ENCODE data around the gene ZSCAN22.

The ZSCAN22 gene

DNA sequence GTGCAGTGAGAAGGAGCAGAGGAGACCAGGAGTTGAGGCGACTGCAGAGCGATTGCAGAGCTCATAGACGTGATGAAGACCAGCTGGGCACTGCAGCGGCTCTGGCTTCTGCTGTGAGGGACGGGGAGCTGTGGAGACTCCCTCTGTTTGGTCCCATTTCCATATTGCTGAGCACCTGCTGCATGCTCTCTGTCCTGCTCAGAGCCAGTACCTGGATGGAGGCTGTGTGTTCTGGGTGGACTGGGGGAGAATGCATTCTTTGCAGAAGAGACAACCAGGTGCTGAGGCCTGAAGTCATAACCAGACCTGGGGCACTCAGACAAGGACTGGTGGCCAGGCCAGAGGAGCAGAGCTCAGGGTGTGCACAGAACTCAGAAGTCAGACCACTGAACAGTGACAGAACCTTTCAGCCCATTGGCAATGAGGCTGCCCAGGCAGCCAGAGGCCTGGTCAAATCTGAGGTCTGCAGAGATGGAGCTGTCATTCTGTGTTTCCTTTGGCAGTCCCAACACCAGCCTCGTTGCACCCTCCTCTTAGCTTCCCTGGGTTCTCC is 27.8 kb downstream of the ZSCAN22 start:
- H3K56ac ChIP-seq (ENCODE audit: low read length): no peak overlapping the region
- DNase-seq: no peak

DNA sequence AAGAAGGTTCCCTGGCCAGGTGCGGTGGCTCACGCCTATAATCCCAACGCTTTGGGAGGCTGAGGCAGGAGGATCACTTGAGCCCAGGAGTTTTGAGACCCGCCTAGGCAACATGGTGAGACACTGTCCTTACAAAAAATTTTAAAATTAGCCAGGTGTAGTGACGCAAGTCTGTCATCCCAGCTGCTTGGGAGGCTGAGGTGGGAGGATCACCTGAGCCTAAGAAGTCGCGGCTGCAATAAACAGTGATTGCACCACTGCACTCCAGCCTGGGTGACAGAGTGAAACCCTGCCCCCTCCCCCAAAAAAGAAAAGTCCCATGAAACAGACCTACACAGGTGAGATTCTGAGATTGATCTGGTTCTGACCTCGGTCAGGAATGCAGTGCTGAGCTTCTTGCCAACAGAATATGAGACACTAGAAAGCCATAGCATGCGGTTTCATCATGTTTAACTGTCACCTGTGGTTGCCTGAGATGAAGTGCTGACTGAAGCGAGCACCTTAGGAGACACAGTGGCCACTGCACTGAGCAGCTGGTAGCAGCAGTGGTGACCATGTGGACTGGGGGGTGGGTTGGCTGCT is 28.5 kb downstream of the ZSCAN22 start:
- H3K79me2 ChIP-seq (ENCODE audit: control insufficient read depth, insufficient read depth, low read length): no peaks in the 10 kb centered on the region
- no peak overlapping the region for H2BK5ac ChIP-seq (ENCODE audit: low read length)
- WGBS (ENCODE audit: extremely low coverage, insufficient coverage, low lambda C conversion rate): no CpG with 5 or more reads among the region's 10 CpGs
- no peak overlapping the region for H3K4me3 ChIP-seq (ENCODE audit: low read length)
- H3K4ac ChIP-seq (ENCODE audit: low read depth, low read length): no peak overlapping the region
- H4K5ac ChIP-seq (ENCODE audit: low read length): no peak overlapping the region
- H4K8ac ChIP-seq (ENCODE audit: low read depth, low read length): no peak overlapping the region
- no peak overlapping the region for H3K23ac ChIP-seq (ENCODE audit: low read length)
- no peaks in the 10 kb centered on the region for H3K27me3 ChIP-seq (ENCODE audit: insufficient read depth, low read length, poor library complexity)
- no peak overlapping the region for H3K18ac ChIP-seq (ENCODE audit: low read length)
- H3K4me2 ChIP-seq (ENCODE audit: low read length): no peak overlapping the region
- H3K56ac ChIP-seq (ENCODE audit: low read length): no peak overlapping the region
- no peak overlapping the region for H2BK120ac ChIP-seq (ENCODE audit: low read depth, low read length)
- DNase-seq: no peak
- H3K4me1 ChIP-seq (ENCODE audit: control insufficient read depth, low read depth, low read length): no peaks in the 10 kb centered on the region
- no peak overlapping the region for H3K27ac ChIP-seq (ENCODE audit: low read depth, low read length)
- no peak overlapping the region for H3K9ac ChIP-seq (ENCODE audit: low read length)
- H2BK15ac ChIP-seq (replicated peaks; ENCODE audit: low read depth): no peak overlapping the region
- H3K79me1 ChIP-seq (ENCODE audit: low read length): no peaks in the 10 kb centered on the region
- no peak overlapping the region for H2AK5ac ChIP-seq (ENCODE audit: low read length)
- H3K36me3 ChIP-seq (ENCODE audit: control insufficient read depth, insufficient read depth, low read length): no peaks in the 10 kb centered on the region

More for the DNA sequence above, 27.8 kb downstream of the ZSCAN22 start:
- no peak overlapping the region for H3K23ac ChIP-seq (ENCODE audit: low read length)
- H3K27ac ChIP-seq (ENCODE audit: low read depth, low read length): no peak overlapping the region
- H3K4me3 ChIP-seq (ENCODE audit: low read length): no peak overlapping the region
- no peak overlapping the region for H3K18ac ChIP-seq (ENCODE audit: low read length)
- no peak overlapping the region for H2AK5ac ChIP-seq (ENCODE audit: low read length)
- H3K9ac ChIP-seq (ENCODE audit: low read length): no peak overlapping the region
- H4K5ac ChIP-seq (ENCODE audit: low read length): no peak overlapping the region
- WGBS (ENCODE audit: extremely low coverage, insufficient coverage, low lambda C conversion rate): no CpG with 5 or more reads among the region's 6 CpGs
- no peaks in the 10 kb centered on the region for H3K79me2 ChIP-seq (ENCODE audit: control insufficient read depth, insufficient read depth, low read length)
- no peak overlapping the region for H3K4me2 ChIP-seq (ENCODE audit: low read length)
- H3K36me3 ChIP-seq (ENCODE audit: control insufficient read depth, insufficient read depth, low read length): no peaks in the 10 kb centered on the region
- no peaks in the 10 kb centered on the region for H3K27me3 ChIP-seq (ENCODE audit: insufficient read depth, low read length, poor library complexity)
- H3K79me1 ChIP-seq (ENCODE audit: low read length): no peaks in the 10 kb centered on the region
- no peak overlapping the region for H4K8ac ChIP-seq (ENCODE audit: low read depth, low read length)
- H3K4me1 ChIP-seq (ENCODE audit: control insufficient read depth, low read depth, low read length): no peaks in the 10 kb centered on the region
- no peak overlapping the region for H2BK15ac ChIP-seq (replicated peaks; ENCODE audit: low read depth)
- no peak overlapping the region for H2BK120ac ChIP-seq (ENCODE audit: low read depth, low read length)
- H2BK5ac ChIP-seq (ENCODE audit: low read length): no peak overlapping the region
- H3K4ac ChIP-seq (ENCODE audit: low read depth, low read length): no peak overlapping the region

DNA sequence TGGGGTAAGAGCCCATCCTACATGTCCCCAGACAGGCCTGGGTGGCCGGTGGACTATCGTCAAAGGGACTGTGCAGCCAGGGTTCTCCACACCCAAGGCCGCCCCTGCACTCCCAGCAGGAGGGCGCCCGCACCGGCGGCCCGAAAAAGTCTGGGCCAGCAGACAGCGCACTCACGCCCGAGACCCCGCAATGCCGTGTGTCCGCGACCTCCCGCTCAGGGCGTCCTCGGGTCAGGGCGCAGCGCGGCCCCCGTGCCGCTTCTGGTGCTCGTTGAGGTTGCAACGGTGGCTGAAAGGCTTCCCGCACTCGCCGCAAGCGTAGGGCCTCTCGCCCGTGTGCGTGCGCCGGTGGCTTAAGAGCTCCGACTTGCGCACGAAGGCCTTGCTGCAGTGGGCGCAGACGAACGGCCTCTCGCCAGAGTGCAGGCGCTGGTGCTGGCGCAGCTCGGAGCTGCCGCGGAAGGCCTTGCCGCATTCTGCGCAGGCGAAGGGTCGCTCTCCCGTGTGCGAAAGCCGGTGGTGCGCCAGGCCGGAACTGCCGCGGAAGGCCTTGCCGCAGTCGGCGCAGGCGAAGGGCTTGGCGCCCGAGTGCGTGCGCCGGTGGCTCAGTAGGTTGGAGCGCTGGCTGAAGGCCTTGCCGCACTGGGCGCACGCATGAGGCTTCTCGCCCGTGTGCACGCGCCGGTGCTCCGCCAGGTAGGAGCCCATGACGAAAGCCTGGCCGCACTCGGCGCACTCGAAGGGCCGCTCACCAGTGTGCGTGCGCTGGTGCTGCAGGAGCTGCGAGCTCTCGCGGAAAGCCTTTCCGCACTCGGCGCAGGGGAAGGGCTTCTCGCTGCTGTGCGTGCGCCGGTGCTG is 29.3 kb downstream of the ZSCAN22 start:
- Histone ChIP-seq H3K56ac (ENCODE audit: low read length) (no peak overlapping the region), H2BK120ac (ENCODE audit: low read depth, low read length) (no peak overlapping the region), H3K23ac (ENCODE audit: low read length) (no peak overlapping the region), H3K18ac (ENCODE audit: low read length) (no peak overlapping the region), H3K79me2 (ENCODE audit: control insufficient read depth, insufficient read depth, low read length) (no peaks in the 10 kb centered on the region), H3K36me3 (ENCODE audit: control insufficient read depth, insufficient read depth, low read length) (no peaks in the 10 kb centered on the region), H4K8ac (ENCODE audit: low read depth, low read length) (no peak overlapping the region), H3K4me3 (ENCODE audit: low read length) (no peak overlapping the region), H2BK15ac (replicated peaks; ENCODE audit: low read depth) (no peak overlapping the region), H3K4ac (ENCODE audit: low read depth, low read length) (no peak overlapping the region), H2BK5ac (ENCODE audit: low read length) (no peak overlapping the region), H3K9ac (ENCODE audit: low read length) (no peak overlapping the region), H3K27me3 (ENCODE audit: insufficient read depth, low read length, poor library complexity) (no peaks in the 10 kb centered on the region), H3K27ac (ENCODE audit: low read depth, low read length) (no peak overlapping the region), H3K4me1 (ENCODE audit: control insufficient read depth, low read depth, low read length) (no peaks in the 10 kb centered on the region), H4K5ac (ENCODE audit: low read length) (no peak overlapping the region), H3K79me1 (ENCODE audit: low read length) (no peaks in the 10 kb centered on the region), H2AK5ac (ENCODE audit: low read length) (no peak overlapping the region), H3K4me2 (ENCODE audit: low read length) (no peak overlapping the region)
- DNase-seq: no peak
- no CpG with 5 or more reads among the region's 94 CpGs for WGBS (ENCODE audit: extremely low coverage, insufficient coverage, low lambda C conversion rate)

DNA sequence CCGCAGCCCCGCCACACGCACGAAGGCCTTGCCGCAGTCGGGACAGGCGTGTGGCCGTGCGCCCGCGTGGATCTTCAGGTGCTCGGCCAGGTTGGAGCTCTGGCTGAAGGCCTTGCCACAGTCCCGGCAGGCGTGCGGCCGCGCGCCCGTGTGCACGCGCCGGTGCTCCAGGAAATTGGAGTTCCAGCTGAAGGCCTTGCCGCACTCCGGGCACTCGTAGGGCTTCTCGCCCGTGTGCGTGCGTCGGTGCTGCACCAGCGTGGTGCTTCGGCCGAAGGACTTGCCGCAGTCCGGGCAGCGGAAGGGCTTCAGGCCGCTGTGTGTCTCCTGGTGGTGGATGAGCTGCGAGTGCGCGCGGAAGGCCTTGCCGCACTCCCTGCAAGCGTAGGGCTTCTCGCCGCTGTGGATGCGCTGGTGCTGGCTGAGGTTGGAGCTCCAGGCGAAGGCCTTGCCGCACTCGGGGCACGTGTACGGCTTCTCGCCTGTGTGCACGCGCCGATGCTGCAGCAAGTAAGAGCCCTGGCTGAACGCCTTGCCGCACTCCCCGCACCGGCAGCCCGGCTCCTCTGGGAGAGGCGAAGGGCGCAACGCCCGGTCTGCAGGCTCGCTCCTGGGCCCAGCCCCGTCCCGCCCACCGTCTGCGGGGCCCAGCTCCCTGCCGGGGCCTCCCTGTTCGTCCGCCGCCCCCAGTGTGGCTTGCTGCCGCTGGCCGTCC is 30.1 kb downstream of the ZSCAN22 start:
- no peak overlapping the region for H3K4me2 ChIP-seq (ENCODE audit: low read length)

DNA sequence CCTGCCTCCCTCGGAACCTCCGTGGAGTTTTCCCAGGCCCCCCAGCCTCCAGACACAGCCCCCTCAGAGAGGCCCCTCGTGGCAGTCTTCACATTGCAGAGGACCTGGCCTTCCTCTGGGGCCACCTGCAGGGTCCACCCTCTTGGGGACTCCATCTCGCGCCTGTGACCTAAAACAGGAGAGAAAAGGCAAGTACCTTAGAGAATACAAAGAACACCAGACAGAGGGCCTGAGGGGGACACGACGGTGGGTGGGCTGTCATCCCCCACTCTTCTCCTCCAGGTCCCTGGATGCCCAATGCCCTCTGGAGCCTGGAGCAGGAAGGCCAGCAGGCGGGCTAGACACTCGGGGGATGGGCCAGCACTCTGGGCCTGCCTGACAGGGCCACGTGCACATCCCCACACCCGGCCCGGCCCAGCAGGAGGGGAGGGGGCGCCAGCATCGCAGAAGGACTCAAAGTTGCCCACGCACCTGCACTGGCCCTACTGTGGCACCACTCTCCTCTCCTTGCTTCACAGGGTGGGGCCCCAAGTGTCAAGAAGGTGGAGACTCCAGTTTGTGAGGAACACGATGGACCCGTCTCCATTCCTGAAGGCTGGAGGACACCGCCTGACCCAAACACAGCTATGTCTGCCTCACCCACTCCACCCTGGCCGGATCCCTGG is 30.8 kb downstream of the ZSCAN22 start:
- no peak overlapping the region for H3K18ac ChIP-seq (ENCODE audit: low read length)
- no peaks in the 10 kb centered on the region for H3K27me3 ChIP-seq (ENCODE audit: insufficient read depth, low read length, poor library complexity)
- no peaks in the 10 kb centered on the region for H3K79me1 ChIP-seq (ENCODE audit: low read length)
- no peaks in the 10 kb centered on the region for H3K79me2 ChIP-seq (ENCODE audit: control insufficient read depth, insufficient read depth, low read length)
- H3K4me3 ChIP-seq (ENCODE audit: low read length): no peak overlapping the region
- H3K4me1 ChIP-seq (ENCODE audit: control insufficient read depth, low read depth, low read length): no peaks in the 10 kb centered on the region
- no peak overlapping the region for H2AK5ac ChIP-seq (ENCODE audit: low read length)
- no peak overlapping the region for H2BK15ac ChIP-seq (replicated peaks; ENCODE audit: low read depth)
- H3K27ac ChIP-seq (ENCODE audit: low read depth, low read length): no peak overlapping the region
- H3K4me2 ChIP-seq (ENCODE audit: low read length): no peak overlapping the region
- no CpG with 5 or more reads among the region's 19 CpGs for WGBS (ENCODE audit: extremely low coverage, insufficient coverage, low lambda C conversion rate)
- H2BK120ac ChIP-seq (ENCODE audit: low read depth, low read length): no peak overlapping the region
- peak overlapping the region; percentile 25 for H3K56ac ChIP-seq (ENCODE audit: low read length)
- no peak for DNase-seq
- H3K9ac ChIP-seq (ENCODE audit: low read length): no peak overlapping the region
- no peak overlapping the region for H4K8ac ChIP-seq (ENCODE audit: low read depth, low read length)
- H3K36me3 ChIP-seq (ENCODE audit: control insufficient read depth, insufficient read depth, low read length): no peaks in the 10 kb centered on the region
- no peak overlapping the region for H4K5ac ChIP-seq (ENCODE audit: low read length)
- H3K4ac ChIP-seq (ENCODE audit: low read depth, low read length): no peak overlapping the region
- H2BK5ac ChIP-seq (ENCODE audit: low read length): no peak overlapping the region
- no peak overlapping the region for H3K23ac ChIP-seq (ENCODE audit: low read length)

More for the DNA sequence above, 30.1 kb downstream of the ZSCAN22 start:
- H3K79me1 ChIP-seq (ENCODE audit: low read length): no peaks in the 10 kb centered on the region
- no peak overlapping the region for H2AK5ac ChIP-seq (ENCODE audit: low read length)
- no peak overlapping the region for H3K56ac ChIP-seq (ENCODE audit: low read length)
- no peak overlapping the region for H2BK15ac ChIP-seq (replicated peaks; ENCODE audit: low read depth)
- no peak overlapping the region for H3K18ac ChIP-seq (ENCODE audit: low read length)
- DNase-seq: no peak
- H3K4me1 ChIP-seq (ENCODE audit: control insufficient read depth, low read depth, low read length): no peaks in the 10 kb centered on the region
- no peak overlapping the region for H2BK5ac ChIP-seq (ENCODE audit: low read length)
- no CpG with 5 or more reads among the region's 75 CpGs for WGBS (ENCODE audit: extremely low coverage, insufficient coverage, low lambda C conversion rate)
- H2BK120ac ChIP-seq (ENCODE audit: low read depth, low read length): no peak overlapping the region
- no peak overlapping the region for H4K8ac ChIP-seq (ENCODE audit: low read depth, low read length)
- H3K79me2 ChIP-seq (ENCODE audit: control insufficient read depth, insufficient read depth, low read length): no peaks in the 10 kb centered on the region
- H3K9ac ChIP-seq (ENCODE audit: low read length): no peak overlapping the region
- H3K27ac ChIP-seq (ENCODE audit: low read depth, low read length): no peak overlapping the region
- H3K27me3 ChIP-seq (ENCODE audit: insufficient read depth, low read length, poor library complexity): no peaks in the 10 kb centered on the region
- H3K36me3 ChIP-seq (ENCODE audit: control insufficient read depth, insufficient read depth, low read length): no peaks in the 10 kb centered on the region
- no peak overlapping the region for H4K5ac ChIP-seq (ENCODE audit: low read length)
- H3K4me3 ChIP-seq (ENCODE audit: low read length): no peak overlapping the region
- H3K4ac ChIP-seq (ENCODE audit: low read depth, low read length): no peak overlapping the region
- H3K23ac ChIP-seq (ENCODE audit: low read length): no peak overlapping the region

All from mesendoderm (in vitro differentiated cells).